RCC 7860 (cell line): ENCODE measurements around the gene TIAM2.
A peak's percentile ranks its signal among the peaks of the same experiment; 100 is the strongest.
"Not testable (repeated sequence)": the region's sequence is repeated elsewhere in the genome, so short reads cannot be mapped to it uniquely, and the experiment has no call there.

Source experiments
- DNase-seq: peaks from one replicate; pipeline ENCODE4 v3.0.0-alpha.2; 2015; ENCODE audit warnings: low spot score
- FAIRE-seq: peaks from 2 replicates; lab custom pipeline; 2012; peaks lifted over from hg19 to GRCh38; lab: Jason Lieb, UNC

The TIAM2 gene

DNA sequence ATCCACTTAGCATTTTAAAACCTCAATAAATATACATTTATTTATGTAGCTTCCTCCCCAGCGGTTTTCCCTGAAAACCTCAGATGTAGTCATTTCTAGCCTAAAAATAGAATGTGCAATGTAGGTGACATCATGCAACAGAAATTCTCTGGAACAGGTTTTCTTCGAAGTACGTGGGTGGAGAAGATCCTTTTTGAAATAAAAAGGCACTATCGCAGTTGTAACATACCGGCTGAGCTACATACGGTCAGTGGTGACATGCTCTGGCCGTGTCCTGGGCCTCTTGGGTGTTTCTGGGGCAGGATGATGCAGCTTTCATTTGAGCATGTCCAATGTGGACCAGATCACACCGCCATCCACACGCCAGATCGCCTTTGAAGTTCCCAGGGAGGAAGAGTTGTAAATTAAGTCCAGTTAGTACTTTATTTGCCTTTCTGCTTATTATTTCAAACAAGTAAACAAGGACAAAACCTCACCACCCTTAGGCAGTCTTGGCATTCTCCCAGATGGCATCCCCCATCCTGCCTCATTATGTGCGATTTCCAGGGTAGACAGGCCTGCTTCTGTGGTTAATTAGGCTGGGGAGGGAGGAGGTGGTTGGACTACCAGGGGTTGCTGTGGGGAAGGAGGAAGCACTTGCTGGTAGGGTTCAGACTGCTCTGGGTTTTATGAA lies 159.2 kb downstream of the TIAM2 start:
- peak; percentile 84 for DNase-seq
- FAIRE-seq, result peak; percentile 77

DNA sequence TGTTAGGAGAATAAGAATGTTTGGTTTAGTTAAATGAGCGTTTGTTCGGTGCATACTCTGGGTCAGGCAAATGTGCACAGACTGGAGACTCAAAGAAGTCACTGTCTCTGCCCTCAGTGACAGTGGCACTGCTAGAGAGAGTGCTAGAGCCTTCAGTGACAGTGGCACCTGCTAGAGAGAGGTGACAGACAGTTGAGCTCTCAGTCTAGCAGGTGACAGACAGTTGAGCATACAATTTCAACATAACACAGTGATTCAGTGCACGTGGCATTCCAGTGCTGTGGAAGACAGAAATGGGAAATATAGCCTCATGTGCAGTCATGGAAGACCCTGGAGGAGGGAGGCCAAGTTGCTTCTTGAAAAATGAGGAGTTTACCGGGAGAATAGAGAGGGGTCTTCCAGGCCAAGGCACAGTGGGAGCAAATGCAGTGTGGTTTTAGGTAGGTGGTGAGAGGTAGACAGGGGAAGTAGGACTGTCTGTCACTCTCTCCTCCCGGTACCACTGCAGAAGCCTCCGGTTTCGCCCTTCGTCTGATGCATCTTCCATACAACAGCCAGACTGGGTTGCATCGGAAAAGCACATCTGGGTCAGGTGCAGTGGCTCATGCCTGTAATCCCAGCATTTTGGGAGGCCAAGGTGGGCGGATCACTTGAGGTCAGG lies 160.8 kb downstream of the TIAM2 start:
- FAIRE-seq (no peak), DNase-seq (peak; percentile 33)

DNA sequence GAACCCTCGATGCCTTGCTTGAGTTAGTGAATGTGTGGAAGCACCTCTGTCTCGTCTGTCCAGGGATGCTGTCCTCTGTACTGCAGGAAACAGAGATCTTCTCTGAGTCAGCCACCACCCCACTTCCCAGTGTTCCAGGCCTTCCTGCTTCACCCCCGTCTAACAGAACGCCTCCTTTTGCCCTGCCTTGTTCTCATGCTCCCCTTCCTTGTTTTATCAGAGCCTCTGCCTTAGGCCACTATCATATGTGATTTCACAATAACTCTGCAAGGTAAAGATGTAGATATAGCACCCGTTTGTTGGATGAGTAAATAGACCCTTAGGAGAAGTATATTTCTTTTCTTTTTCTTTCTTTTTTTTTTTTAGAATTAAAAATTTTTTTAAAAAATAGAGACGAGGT lies 162.0 kb downstream of the TIAM2 start:
- DNase-seq (no peak), FAIRE-seq (no peak)

DNA sequence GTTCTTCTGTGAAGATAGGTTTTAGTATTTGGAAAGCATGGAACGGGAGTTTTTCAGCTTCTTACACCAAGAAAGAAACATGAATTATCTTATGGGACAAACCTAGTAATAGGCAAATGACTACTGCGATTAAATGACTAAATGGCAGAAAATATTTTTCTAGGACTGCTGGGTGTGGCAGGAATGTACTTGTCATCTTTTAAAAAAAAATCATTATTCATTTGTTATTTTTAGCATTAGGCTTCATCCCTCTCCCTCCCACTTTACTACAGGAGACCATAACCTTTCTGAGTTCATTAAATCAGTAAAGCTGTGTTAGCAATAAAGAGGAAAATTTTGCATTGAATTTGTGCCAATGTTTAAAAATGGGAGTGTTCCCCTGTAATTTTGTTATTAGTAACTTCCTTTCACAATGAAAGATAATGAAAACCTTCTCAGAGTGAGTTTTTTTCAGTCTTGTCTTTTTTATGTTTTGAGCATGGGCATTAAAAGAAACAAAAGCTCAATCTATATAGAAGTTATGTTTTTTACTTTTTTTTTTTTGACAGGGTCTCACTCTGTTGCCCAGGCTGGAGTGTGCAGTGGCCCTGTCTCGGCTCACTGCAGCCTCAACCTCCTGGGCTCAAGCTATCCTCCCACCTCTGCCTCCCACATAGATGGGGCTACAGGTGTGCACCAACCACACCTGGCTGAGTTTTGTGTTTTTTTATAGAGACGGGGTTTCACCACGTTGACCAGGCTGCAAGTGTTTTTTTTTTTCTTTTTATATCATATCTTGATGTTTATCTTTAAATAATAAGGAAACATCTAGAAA lies 163.1 kb downstream of the TIAM2 start:
- DNase-seq (peak; percentile 34), FAIRE-seq (no peak)

DNA sequence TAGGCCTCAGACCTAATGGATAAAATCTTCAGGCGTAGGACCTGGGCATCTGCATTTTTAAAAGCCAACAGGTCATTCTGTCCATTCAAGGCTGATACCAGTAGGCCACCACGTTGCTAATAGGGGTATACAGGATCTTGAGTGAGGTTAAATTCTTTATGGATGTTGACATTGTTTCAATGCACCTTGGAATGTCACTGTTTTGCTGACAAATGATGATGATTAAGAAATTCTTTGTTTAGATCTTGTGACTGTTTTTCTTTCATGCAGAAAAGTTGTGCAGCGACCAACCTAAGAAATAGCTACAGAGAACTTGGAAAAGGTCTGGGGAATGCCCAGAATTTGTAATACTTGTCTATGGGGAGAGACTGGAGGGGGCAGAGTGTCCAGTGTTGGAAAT lies 167.6 kb downstream of the TIAM2 start:
- no peak for FAIRE-seq
- peak; percentile 61 for DNase-seq

DNA sequence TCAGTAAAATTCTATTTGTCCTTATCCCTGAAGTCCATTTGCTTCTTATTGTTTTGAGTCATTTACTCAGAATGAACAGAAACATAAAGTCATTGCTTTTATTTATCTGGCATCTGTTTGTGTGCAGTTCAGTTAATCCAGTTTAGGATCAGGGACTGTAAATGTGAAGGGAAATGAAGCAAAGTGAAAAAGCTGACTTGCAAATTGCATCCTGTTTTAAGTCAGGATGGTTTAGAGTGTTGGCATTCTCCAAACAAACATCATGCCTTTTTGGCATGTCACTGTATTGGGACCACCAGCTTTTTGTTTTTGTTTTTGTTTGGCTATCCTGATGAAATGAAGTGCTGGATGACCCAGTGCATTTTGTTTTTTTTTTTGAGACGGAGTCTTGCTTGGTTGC lies 168.5 kb downstream of the TIAM2 start:
- FAIRE-seq, result no peak
- DNase-seq, result no peak

DNA sequence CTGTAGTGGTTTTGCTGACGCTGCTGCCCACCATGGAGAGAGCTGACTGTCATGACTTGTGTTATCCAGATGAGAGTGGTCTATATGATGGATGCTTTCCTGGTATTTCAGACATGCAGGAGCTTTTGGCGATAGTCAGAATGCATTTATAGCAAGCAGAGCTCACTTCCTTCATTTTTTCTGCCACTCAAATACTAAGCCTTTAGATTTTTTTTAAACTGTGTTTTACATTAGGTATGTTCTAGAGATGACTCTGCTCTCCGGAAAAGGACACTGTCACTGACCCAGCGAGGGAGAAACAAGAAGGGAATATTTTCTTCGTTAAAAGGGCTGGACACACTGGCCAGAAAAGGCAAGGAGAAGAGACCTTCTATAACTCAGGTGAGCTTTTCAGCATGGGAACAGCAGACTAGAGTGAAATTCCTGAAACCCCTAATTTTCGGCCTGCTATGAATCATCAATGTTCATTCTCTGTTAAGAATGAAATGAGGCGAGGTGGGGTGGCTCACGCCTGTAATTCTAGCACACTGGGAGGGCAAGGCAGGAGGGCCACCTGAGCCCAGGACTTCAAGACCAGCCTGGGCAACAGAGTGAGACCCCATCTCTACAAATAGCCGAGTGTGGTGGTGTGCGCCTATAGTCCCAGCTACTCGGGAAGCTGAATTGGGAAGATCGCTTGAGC lies 170.1 kb downstream of the TIAM2 start:
- no peak for FAIRE-seq
- DNase-seq, result no peak

DNA sequence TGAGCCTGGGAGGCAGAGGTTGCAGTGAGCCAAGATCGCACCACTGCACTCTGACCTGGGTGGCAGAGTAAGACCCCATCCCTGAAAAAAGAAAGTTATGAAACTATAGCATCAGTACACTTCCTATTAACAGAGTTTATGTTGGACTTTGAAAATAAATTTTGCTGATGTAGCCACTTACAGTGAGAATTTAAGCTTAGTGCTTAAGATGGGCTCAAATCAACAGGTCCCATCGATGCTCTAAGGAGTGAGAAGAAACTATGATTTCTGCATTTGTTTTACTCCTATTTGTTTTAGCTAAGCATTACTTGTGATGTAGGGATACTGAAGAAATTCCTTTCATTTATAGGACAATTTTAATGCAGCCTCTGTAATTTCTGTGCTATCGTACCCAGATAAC lies 175.4 kb downstream of the TIAM2 start:
- no peak for DNase-seq
- FAIRE-seq, result no peak

DNA sequence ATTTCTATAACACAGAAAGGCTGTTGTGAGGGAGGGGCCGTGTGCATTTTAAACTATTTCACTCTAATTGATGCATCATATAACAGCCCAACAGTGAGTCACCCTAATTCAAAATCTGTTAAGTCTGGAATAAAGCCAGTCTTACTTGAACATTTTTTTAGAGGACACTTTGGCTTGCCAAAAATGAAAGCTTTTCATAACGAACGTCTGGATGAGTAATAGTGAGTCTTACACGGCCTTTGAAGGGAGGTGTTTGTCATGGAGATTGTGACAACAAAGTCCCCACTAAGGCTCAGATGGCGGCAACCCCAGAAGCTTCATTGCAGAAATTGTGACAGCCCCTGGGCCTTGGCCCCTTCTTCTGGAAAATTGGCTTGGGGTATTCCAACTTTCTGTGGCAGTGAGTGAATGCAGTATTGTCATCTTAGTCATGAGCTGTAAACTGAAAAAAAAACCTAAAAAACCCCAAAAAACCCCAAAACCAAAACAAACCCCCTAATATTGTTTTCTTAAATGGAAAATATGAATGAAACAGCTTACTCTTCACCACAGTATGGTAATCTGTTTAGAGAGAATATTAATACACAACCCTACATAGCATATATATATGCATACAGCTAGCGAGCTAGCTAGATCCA lies 176.1 kb downstream of the TIAM2 start:
- DNase-seq (peak; percentile 97), FAIRE-seq (peak; percentile 91)

DNA sequence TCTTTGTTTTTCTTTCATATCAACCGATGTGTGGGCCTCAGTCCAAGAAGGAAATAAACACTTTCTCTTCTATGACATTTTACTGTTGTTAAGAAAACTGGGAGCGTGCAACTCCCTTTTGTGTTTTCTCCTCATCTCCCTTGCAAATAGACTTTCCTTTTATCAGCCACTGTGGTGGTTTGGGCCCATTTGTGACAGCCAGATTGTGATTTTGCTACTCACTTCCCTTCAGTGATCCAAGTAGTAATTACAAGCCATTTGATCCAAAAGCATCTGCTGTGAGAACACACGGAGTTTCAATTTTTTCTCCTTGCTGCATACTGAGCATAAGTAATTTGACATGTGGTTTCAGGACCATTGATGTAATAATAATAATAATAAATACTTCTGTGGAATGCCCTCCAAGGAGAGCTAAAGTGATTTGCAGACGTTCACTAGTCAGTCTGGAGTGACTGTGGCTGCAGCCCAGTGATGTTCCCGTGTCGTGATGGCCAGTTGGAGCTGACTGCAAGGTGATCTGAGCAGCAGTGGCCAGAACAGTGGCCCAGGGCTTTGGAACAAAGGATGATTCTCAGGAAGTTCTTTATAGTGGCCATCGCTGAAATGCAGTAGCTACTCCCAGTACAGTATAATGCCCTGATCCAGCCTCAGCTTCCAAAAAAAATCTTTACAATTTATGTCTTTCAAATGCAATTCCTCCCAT lies 176.8 kb downstream of the TIAM2 start:
- no peak for FAIRE-seq
- DNase-seq, result peak; percentile 13

DNA sequence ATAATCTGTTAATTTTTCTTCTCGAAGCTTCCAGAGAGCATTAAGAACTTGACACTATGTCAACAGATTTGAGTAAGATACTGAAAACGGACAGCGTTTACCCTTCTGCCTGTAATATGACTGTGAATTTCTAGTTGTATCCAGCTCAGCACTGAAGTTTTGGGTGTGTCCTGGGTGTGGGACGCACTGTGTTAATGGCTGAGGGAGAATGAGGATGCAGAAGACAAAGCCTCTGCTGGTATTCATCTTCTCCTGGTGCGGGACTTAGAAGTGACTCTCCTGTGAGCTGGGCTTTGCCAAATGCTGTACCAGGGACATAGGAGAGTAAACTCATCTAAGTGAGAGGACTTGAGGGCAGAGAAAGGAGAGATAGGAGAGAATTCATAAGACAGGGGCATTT lies 178.4 kb downstream of the TIAM2 start:
- FAIRE-seq, result no peak
- no peak for DNase-seq

DNA sequence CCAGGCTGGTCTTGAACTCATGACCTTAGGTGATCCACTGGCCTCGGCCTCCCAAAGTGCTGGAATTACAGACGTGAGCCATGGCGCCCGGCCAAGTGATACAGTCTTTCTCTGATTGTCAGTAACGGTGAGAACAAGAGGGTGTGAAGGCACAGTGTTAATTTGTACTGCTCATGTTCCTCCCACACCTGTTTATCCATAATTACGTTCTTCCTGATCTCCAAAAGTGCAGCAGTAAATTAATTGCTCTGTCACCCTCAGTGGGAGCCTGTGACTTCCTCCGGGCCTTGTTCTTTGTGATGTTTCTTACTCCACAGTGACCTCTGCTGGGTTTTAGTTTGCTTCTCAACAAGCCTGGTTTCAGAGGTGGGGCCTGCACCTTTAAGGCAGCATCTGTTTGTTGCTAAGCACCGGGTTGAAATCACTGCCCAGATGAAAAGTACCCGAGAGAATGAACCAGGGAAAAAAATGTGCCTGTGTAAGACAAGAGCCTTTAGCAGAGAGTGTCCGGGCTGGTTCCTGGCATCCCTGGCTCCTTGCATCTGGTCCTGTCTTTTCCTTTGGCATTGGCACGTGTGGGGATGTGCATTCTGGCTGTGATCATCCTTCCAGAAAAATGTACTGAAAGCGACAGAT lies 179.6 kb downstream of the TIAM2 start:
- DNase-seq, result peak; percentile 81
- FAIRE-seq, result peak; percentile 47

DNA sequence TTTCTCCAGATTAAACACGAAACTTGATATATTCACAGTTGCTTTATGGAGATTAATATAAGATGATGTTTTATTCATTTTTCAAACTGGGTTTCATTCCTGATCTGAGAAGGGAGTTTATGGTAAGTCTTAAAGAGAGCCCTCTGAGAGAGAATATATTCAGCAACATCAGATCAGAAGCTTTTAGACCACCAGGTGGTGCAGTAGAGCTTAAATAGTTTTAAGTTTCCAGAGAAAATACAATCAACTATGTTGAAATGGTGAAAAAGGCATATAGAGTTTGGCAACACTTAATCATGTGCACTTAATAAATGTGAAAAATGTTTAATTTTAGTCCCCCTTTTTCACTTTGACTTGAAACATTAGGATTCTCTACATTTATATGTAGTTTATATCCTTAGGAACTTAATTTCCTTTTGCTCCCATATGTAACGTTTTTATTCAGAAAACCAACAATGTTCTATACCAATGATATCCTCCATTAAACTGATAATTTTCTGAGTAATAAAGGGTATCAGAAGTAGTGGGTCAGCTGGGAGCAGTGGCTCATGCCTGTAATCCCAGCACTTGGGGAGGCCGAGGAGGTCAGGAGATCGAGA lies 182.3 kb downstream of the TIAM2 start:
- peak; percentile 80 for FAIRE-seq
- peak; percentile 50 for DNase-seq

DNA sequence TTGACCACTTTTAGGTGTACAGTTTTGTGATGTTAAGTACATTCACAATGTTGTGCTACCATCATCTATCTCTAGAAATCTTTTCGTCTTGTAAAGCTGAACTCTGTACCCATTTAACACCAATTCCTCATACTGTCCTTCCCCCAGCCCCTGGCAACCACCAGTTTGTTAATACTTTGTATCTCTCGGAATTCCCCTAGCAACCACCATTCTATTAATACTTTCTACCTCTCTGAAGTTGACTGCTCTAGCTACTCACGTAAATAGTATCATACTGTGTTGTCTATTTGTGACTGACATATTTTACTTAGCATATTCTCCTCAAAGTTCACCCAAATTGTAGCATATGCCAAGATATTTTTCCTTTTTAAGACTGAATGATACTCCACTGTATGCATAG lies 186.4 kb downstream of the TIAM2 start:
- DNase-seq (no peak), FAIRE-seq (no peak)

DNA sequence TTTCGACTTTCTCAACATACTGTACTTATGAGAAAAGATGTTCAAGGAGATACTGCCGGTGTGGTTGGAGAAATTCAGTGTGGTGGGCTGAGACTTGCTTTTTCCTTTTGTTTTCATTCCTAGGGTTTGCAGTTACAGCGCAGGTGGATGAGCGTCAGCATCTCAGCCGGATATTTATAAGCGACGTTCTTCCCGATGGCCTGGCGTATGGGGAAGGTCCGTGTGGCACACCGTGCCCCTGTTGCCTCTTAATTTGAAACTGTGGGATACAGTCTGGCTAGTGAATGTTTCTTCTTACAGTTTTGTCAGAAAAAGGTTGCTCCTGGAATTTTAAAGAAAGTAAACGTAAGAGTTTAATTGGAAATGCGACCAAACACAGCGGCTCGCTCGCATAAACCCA lies 187.0 kb downstream of the TIAM2 start:
- no peak for FAIRE-seq
- DNase-seq, result no peak

DNA sequence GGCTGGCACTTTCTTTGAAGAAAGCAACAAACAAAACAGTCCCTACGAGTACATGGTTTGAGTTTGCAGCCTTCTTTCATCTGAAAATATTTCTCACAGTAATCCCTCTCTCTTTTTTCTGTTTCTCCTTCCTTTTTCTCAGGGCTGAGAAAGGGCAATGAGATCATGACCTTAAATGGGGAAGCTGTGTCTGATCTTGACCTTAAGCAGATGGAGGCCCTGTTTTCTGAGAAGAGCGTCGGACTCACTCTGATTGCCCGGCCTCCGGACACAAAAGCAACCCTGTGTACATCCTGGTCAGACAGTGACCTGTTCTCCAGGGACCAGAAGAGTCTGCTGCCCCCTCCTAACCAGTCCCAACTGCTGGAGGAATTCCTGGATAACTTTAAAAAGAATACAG lies 188.0 kb downstream of the TIAM2 start:
- FAIRE-seq, result no peak
- DNase-seq, result no peak

DNA sequence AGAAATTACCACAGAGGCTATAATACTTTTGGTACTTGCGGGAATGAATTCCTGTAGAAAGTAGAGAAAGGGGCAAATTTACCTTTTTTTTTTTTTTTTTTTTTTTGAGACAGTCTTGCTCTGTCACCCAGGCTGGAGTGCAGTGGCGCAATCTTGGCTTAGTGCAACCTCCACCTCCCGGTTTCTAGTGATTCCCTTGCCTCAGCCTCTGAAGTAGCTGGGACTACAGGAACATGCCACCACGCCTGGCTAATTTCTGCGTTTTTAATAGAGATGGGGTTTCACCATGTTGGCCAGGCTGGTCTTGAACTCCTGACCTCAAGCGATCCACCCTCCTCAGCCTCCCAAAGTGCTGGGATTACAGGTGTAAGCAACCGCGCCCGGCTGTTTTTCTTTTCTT lies 189.9 kb downstream of the TIAM2 start:
- peak; percentile 6 for DNase-seq
- not testable (repeated sequence) for FAIRE-seq

DNA sequence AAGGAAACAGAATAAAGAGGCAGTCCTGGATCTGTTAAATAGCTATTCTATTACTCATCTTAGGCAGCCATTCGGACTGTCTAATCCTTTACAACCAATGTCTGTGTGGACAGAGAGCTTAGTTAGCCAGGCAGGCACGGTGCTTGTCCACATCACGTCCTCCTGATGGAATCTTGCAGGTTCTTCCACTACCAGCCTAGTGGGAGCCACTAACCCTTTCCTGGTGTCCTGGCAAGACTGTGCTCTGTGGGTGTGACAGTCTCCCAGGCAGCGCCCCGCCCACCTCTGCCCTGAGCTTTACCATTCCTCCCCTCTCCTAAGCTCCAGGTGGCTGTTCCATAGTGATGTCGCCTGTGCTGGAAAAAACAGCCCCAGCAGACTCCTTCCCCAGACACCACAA lies 190.4 kb downstream of the TIAM2 start:
- DNase-seq, result peak; percentile 89
- no peak for FAIRE-seq

DNA sequence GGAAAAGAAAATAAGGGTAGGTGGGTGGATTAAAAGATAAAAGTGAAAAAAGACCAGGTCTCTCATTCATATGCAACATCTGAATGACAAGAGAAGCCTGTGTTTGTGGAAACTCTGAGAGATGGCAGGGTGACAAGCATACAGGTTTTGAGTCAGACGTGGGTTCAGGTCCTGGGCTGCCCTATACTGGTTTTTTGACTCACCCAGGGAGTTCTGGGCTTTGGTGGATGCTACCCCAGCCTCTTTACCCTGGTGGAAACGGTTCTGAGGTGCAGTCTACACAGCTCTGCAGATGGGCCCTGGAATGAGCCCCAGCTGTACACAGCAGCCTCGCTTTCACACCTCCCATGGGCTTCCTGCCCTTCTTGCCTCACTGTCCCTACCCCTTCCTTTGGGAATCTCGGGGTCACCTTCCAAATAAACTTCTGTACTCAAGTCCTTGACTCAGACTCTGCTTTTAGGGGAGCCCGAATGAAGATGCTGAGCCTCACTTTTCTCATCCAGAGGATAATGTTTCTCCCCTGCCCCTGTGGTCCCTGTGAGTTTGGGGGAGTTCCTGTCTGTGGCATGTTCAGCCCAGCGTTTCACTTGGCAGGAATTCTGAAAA lies 191.0 kb downstream of the TIAM2 start:
- DNase-seq (peak; percentile 26), FAIRE-seq (no peak)
